Lung (tissue), 12 donors: ENCODE results near the gene HUNK. TPM values are rescaled to one million over a fixed set of nuclear protein-coding genes. Genes with fewer than 3 reads are reported as not detected.

Experiments
- ATAC-seq: fragments of 200-7000 bp; cut with Tn5 transposase; one replicate; pipeline ENCODE4 v1.9.1; 2020; ENCODE audit warnings: moderate number of reproducible peaks; ENCODE audit not compliant: insufficient read depth, low FRiP score
- DNase-seq, 3 donors: peaks; one replicate each; pipeline ENCODE4 v3.0.0-alpha.2; 2013 to 2017
- H3K27ac ChIP-seq, 2 donors: one replicate each; pipeline ENCODE4 v1.5.1; 2013; ENCODE audit warnings: mild to moderate bottlenecking in 2 of 2, moderate library complexity in 2 of 2, control low read depth in 1 of 2, inconsistent platforms in 1 of 2, low read depth in 1 of 2, low read length in 1 of 2
- H3K27me3 ChIP-seq, 3 donors: one replicate each; pipeline ENCODE4 v1.5.1; 2013; ENCODE audit warnings: low read length in 2 of 3; ENCODE audit not compliant: control insufficient read depth in 3 of 3, insufficient read depth in 3 of 3
- H3K36me3 ChIP-seq, 4 donors: one replicate each; pipeline ENCODE4 v1.5.1; 2013; ENCODE audit warnings: low read length in 4 of 4, mild to moderate bottlenecking in 1 of 4, moderate library complexity in 1 of 4; ENCODE audit not compliant: control insufficient read depth in 4 of 4, insufficient read depth in 4 of 4
- H3K4me1 ChIP-seq, 5 donors: one replicate each; pipeline ENCODE4 v1.5.1; 2013; ENCODE audit warnings: low read length in 5 of 5, mild to moderate bottlenecking in 2 of 5, moderate library complexity in 1 of 5; ENCODE audit not compliant: control insufficient read depth in 5 of 5, insufficient read depth in 5 of 5
- H3K4me3 ChIP-seq: one replicate; pipeline ENCODE4 v1.5.1; 2013; ENCODE audit warnings: mild to moderate bottlenecking, control low read depth, moderate library complexity
- H3K9ac ChIP-seq, 2 donors: one replicate each; pipeline ENCODE4 v1.5.1; 2013; ENCODE audit warnings: low read length in 2 of 2, control low read depth in 1 of 2; ENCODE audit not compliant: insufficient read depth in 1 of 2
- H3K9me3 ChIP-seq, 4 donors: one replicate each; pipeline ENCODE4 v1.5.1; 2013; ENCODE audit warnings: low read length in 3 of 4, mild to moderate bottlenecking in 1 of 4, moderate library complexity in 1 of 4; ENCODE audit not compliant: control insufficient read depth in 4 of 4, insufficient read depth in 3 of 4
- CTCF ChIP-seq: IDR thresholded peaks from 2 replicates; pipeline ENCODE4 v1.5.1; 2012; ENCODE audit warnings: mild to moderate bottlenecking; ENCODE audit errors: control extremely low read depth, extremely low read depth
- WGBS, 2 donors: extraction: QIAGEN DNeasy Blood & Tissue Kit; methylation state at CpG; one replicate each; pipeline ENCODE4 v1.1.7; 2013; 5-methylcytosine and 5-hydroxymethylcytosine counted together
- polyA plus RNA-seq, 2 donors: library from polyadenylated mRNA; stranded (reverse); fragments of 200-250 nt; gene quantifications; one replicate each; pipeline ENCODE4 v1.2.1, GENCODE V29; 2013
- total RNA-seq, 2 donors: library from RNA; depleted of rRNA in 1 of 2; stranded (reverse); fragments of >200 nt in 1 of 2; gene quantifications; one replicate each; pipeline ENCODE4 v1.2.1, GENCODE V29; 2014 to 2021
- donor health status: control.
- donor health status: control.
- donor health status: Bipolar disorder and iron deficiency.
- donor health status: healthy.
- donor health status: DM: yes; HTN: yes; CAD: no.

The HUNK gene
- total and polyA plus RNA-seq, 4 donors: 0.27 to 2.4 (median 1.4) TPM

- 76 to 78% methylated on average over 13 of the region's 13 CpGs for WGBS, 2 donors
- ATAC-seq (no peak), DNase-seq (peak; percentile 69 to 92 (median 87))
- H3K4me3 ChIP-seq: no peak overlapping the region
- no peaks in the 10 kb centered on the region for H3K36me3 ChIP-seq
- no peak overlapping the region for H3K9ac ChIP-seq
- TF ChIP-seq CTCF: no peak
- H3K27me3 ChIP-seq: no peaks in the 10 kb centered on the region
- no peak overlapping the region for H3K27ac ChIP-seq
- H3K4me1 ChIP-seq: peaks cover 0 to 37% (median 13%) of the 10 kb centered on the region in 5 donors
- H3K9me3 ChIP-seq: peaks cover 0 to 4% (median 0%) of the 10 kb centered on the region in 4 donors
Observed at GRCh38 chr21:31887391-31887841, 14.6 kb downstream of the HUNK start.

GRCh38 chr21:31888936-31889371 is 16.1 kb downstream of the HUNK start:
- peak; percentile 49 to 73 (median 71) for DNase-seq
- Histone ChIP-seq H3K27me3 (no peaks in the 10 kb centered on the region), H3K36me3 (no peaks in the 10 kb centered on the region), H3K9me3 (peaks cover 0 to 4% (median 0%) of the 10 kb centered on the region in 4 donors), H3K9ac (peak overlapping the region in 1 of 2 donors; percentile 38), H3K4me1 (peaks cover 0 to 37% (median 13%) of the 10 kb centered on the region in 5 donors), H3K27ac (peak overlapping the region in 1 of 2 donors; percentile 12), H3K4me3 (no peak overlapping the region)
- TF ChIP-seq CTCF: no peak
- WGBS, 2 donors: 16 to 22% methylated on average over 8 of the region's 8 CpGs
- peak; percentile 82 for ATAC-seq

- Histone ChIP-seq H3K9ac (no peak overlapping the region), H3K4me3 (no peak overlapping the region), H3K27me3 (no peaks in the 10 kb centered on the region), H3K9me3 (peaks cover 0 to 4% (median 0%) of the 10 kb centered on the region in 4 donors), H3K36me3 (no peaks in the 10 kb centered on the region), H3K4me1 (peaks cover 0 to 37% (median 13%) of the 10 kb centered on the region in 5 donors), H3K27ac (no peak overlapping the region)
- WGBS, 2 donors: 79 to 80% methylated on average over 2 of the region's 2 CpGs
- ATAC-seq (no peak), DNase-seq (no peak)
- TF ChIP-seq CTCF: no peak
Observed at GRCh38 chr21:31889460-31889859, 16.6 kb downstream of the HUNK start.

- Histone ChIP-seq H3K4me3 (no peak overlapping the region), H3K4me1 (peaks cover 0 to 46% (median 16%) of the 10 kb centered on the region in 5 donors), H3K27ac (no peak overlapping the region), H3K36me3 (no peaks in the 10 kb centered on the region), H3K9ac (no peak overlapping the region), H3K27me3 (no peaks in the 10 kb centered on the region), H3K9me3 (peaks cover 0 to 2% (median 0%) of the 10 kb centered on the region in 4 donors)
- ATAC-seq (no peak), DNase-seq (no peak)
- 70 to 79% methylated on average over 9 of the region's 9 CpGs for WGBS, 2 donors
- TF ChIP-seq CTCF: no peak
Observed at GRCh38 chr21:31892686-31893085, 19.9 kb downstream of the HUNK start.
